ENCODE data around the gene DARS2. TPM values are rescaled to one million over a fixed set of nuclear protein-coding genes. Genes with fewer than 3 reads are reported as not detected.
A peak's percentile ranks its signal among the peaks of the same experiment; 100 is the strongest.
"Not testable (repeated sequence)": the region's sequence is repeated elsewhere in the genome, so short reads cannot be mapped to it uniquely, and the experiment has no call there.

DARS2 gene, protein sequence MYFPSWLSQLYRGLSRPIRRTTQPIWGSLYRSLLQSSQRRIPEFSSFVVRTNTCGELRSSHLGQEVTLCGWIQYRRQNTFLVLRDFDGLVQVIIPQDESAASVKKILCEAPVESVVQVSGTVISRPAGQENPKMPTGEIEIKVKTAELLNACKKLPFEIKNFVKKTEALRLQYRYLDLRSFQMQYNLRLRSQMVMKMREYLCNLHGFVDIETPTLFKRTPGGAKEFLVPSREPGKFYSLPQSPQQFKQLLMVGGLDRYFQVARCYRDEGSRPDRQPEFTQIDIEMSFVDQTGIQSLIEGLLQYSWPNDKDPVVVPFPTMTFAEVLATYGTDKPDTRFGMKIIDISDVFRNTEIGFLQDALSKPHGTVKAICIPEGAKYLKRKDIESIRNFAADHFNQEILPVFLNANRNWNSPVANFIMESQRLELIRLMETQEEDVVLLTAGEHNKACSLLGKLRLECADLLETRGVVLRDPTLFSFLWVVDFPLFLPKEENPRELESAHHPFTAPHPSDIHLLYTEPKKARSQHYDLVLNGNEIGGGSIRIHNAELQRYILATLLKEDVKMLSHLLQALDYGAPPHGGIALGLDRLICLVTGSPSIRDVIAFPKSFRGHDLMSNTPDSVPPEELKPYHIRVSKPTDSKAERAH
- total RNA-seq: 17.1 TPM

- FAIRE-seq: peak; percentile 8
- DNase-seq (ENCODE audit: low spot score in 2 of 2): peak; percentile 83 to 84
Measured at GRCh38 chr1:173824315-173825081, at the start of gene DARS2, which contains the start of gene CENPL. TSS of gene DARS2 (plus strand) at chr1:173824673. CDS start at chr1:173825230, 557 bp downstream. TSS of gene CENPL (minus strand) at chr1:173824883. CDS start at chr1:173811299, 13,584 bp downstream.

GRCh38 chr1:173775578-173776226 lies 48.8 kb upstream of the DARS2 start:
- no peak for FAIRE-seq
- DNase-seq (ENCODE audit: low spot score in 2 of 2): no peak

DNA sequence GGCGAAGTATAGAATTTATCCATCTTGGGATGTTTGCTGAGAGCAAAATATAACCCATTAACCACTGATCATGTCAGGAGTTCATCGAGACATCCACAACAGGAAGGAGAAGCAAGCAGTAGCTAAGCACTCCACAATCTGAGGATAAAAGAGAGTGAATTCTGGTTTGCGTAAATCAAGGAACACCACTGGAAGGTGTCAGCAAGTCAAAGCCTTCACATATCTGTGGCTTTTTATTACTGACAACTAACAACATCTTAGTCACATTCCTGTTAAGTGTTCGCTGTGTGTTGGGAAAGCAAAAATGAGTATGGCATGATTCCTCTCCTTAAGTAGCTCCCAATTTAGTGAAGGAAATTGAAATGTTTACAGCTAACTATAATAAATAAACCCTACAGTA lies 44.5 kb upstream of the DARS2 start:
- DNase-seq (ENCODE audit: low spot score in 2 of 2): no peak
- FAIRE-seq: no peak

DNA sequence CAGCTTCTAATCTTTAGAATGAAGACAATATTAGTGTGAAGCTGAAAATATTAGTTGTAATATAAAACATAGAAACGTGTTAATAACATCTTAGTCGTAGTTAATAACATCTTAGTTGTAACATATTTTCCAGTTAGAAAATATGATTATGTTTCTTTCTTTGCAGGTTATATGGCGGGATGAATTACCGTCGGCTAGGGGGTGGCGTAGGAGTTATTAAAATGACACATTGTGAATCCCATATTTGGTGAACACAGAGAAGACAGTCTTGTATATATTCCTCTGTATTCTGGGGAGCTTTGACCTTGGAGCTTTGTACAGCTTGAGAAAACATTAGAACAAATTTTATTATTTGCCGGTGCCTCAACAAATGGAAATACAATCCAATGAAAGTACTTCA lies 39.5 kb upstream of the DARS2 start:
- DNase-seq (ENCODE audit: low spot score in 2 of 2) (no peak), FAIRE-seq (no peak)

- FAIRE-seq (no peak), DNase-seq (ENCODE audit: low spot score in 2 of 2) (no peak)
Measured at GRCh38 chr1:173789841-173790240, 34.6 kb upstream of the DARS2 start.

GRCh38 chr1:173798078-173798477 lies 26.4 kb upstream of the DARS2 start:
- DNase-seq (ENCODE audit: low spot score in 2 of 2) (no peak), FAIRE-seq (no peak)

GRCh38 chr1:173799995-173800394 lies 24.5 kb upstream of the DARS2 start:
- FAIRE-seq: not testable (repeated sequence)

DNA sequence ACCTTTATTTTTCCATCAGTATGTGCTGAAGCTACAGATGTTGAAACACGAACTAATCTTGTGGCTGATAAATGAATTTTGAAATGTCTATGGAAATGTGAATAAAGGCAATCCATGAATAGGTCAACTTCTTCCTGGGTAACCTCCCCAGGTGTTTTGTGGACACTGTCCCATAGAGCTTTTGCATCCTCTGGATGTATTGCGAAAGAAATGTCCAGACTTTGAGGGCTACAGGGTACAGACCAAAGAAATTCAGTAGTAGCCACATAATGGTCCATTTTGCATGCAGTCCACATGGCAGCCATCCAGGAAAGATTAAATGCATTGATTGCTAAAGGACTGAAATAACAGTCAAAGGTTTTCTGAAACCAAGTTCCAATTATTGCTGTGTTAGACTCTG lies 21.5 kb upstream of the DARS2 start:
- no peak for DNase-seq (ENCODE audit: low spot score in 2 of 2)
- no peak for FAIRE-seq

More at GRCh38 chr1:173799995-173800394, 24.5 kb upstream of the DARS2 start:
- DNase-seq (ENCODE audit: low spot score in 2 of 2): not testable (repeated sequence)

GRCh38 chr1:173813654-173814053 lies 10.8 kb upstream of the DARS2 start:
- not testable (repeated sequence) for DNase-seq (ENCODE audit: low spot score in 2 of 2); FAIRE-seq

DNA sequence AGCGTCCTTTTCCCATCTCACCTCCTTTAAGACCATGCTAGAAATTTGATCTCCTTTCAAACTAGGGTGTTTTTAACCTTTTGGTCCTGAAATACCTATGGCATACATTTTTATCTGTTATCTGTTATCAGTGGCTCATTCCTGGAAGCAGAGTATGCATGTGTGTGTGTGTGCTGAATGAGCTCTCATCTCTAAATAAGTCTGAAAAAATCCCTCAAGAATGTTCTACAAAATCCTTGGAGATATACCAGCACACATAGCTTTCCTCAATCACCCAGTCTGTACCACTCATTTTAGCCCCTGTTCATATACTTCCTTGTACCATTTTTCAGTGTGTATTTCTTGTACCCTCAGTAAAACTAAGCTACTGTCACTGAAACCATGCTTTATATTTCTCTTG lies 6.0 kb upstream of the DARS2 start:
- FAIRE-seq: no peak

GRCh38 chr1:173821680-173822079 lies 2.8 kb upstream of the DARS2 start:
- FAIRE-seq (no peak), DNase-seq (ENCODE audit: low spot score in 2 of 2) (no peak)

More for the DNA sequence above, 6.0 kb upstream of the DARS2 start:
- no peak for DNase-seq (ENCODE audit: low spot score in 2 of 2)

GRCh38 chr1:173823781-173824314 lies 625 bp upstream of the DARS2 start:
- no peak for DNase-seq (ENCODE audit: low spot score in 2 of 2)
- FAIRE-seq: no peak

- DNase-seq (ENCODE audit: low spot score in 2 of 2) (no peak), FAIRE-seq (no peak)
Measured at GRCh38 chr1:173827611-173828010, 3.1 kb downstream of the DARS2 start.

DNA sequence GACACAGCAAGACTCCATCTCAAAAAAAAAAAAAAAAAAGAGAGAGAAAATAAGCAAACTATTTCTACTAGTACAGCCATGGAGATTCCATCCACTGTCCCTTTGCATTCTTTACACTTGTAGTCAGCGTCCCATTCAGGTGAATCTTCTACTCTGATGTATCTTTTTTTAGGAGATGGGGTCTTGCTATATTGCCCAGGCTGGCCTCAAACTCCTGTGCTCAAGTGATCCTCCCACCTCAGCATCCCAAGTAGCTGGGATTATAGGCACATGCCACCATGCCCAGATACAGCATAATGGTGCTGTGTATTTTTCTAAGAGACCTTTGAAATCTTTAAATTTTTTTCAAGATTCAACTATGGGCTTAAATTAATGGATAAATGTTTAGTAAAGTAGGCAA lies 8.3 kb downstream of the DARS2 start:
- DNase-seq (ENCODE audit: low spot score in 2 of 2) (no peak), FAIRE-seq (no peak)

DNA sequence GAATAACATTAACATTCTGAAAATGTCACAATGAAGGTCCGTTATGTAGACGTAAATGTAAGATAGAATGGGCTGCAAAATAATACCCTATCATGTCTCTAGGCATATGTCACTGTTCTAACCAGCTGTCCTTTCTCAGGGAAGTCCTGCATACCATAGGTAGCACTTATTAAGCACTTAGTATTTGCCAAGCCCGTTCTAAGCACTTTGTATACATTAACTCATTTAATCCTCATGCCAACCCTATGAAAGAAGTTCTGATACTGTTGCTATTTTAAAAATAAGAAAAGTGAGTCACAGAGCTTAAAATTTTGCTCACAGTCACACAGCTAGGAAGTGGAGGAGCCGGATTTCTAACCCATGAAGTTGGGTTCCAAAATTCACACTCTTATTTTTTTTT lies 27.6 kb downstream of the DARS2 start:
- DNase-seq (ENCODE audit: low spot score in 2 of 2) (no peak), FAIRE-seq (no peak)

- no peak for DNase-seq (ENCODE audit: low spot score in 2 of 2)
- FAIRE-seq: no peak
Measured at GRCh38 chr1:173853074-173853473, 28.6 kb downstream of the DARS2 start.

- DNase-seq (ENCODE audit: low spot score in 2 of 2) (no peak), FAIRE-seq (no peak)
Measured at GRCh38 chr1:173856014-173856413, 31.5 kb downstream of the DARS2 start.

DNA sequence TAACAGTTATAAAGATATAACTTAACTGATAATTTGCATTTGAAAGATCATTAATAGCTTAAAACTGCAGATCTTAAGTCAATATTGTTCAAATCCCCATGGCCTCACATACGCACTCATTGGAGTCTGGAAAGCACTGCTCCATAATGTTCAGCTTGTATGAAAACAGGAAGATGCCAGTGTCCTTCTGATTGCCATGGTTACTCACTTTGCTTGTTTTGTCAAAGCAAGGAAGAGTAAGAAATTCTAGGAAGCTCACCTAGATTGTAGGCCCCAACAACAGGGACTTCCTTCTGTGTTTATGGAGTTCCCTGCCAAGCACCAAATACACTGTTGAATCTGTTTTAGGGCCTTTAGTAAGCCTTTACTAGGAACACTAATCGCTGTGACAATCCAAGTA lies 32.4 kb downstream of the DARS2 start:
- FAIRE-seq (no peak), DNase-seq (ENCODE audit: low spot score in 2 of 2) (no peak)

DNA sequence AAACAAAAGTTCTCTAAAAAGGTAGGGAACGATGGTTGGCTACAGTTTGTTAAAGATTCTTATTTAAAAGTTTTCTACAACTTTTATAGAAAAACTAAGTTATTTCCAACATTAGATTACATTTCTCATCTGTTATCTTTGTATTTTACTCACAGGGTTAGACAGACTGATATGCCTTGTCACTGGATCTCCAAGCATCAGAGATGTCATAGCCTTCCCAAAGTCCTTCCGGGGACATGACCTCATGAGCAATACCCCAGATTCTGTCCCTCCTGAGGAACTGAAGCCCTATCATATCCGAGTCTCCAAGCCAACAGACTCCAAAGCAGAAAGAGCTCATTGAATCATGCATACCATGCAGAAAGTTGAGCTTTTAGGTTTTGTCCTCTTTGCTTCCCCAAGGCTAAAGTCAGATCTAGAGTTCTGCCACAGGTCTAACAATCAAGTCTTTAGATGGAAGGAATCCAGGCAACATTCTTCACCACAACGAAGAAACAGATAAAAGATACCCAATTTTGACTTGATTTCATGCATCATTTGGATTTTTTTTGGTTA lies 33.0 kb downstream of the DARS2 start:
- no peak for FAIRE-seq

GRCh38 chr1:173859547-173859946 lies 35.1 kb downstream of the DARS2 start:
- not testable (repeated sequence) for DNase-seq (ENCODE audit: low spot score in 2 of 2); FAIRE-seq

More for the DNA sequence above, 33.0 kb downstream of the DARS2 start:
- DNase-seq (ENCODE audit: low spot score in 2 of 2): no peak
